ENCODE measurements around the gene LSM8. TPM values are rescaled to one million over a fixed set of nuclear protein-coding genes. Genes with fewer than 3 reads are reported as not detected.

LSM8 gene
- total and polyA plus RNA-seq, 7 donors: 9.9 to 22.6 (median 17.2) TPM

DNA sequence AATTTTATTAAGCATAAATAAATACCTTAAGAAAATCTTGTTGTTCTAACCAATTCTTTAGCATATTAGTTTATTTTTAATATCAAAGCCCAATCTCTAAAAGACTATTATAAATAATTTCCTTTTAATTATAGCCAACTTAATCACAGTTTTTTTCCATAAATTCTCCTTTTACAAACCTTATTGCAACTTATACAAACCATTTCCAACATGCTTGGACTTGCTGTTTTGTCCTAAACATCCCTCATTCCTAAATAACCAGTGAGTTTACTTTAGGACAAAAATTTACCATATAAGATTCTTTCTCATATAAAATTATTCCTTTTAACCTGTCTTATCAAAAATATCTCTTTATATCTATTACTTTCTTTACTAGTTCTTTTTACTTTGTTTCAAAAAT, 25.2 kb upstream of the LSM8 start:
- no peak for ATAC-seq

GRCh38 chr7:118169146-118169545, 14.8 kb upstream of the LSM8 start:
- Histone ChIP-seq H3K36me3 (ENCODE audit: insufficient read depth in 1 of 2, low read depth in 1 of 2) (no peaks in the 10 kb centered on the region), H3K9me3 (no peaks in the 10 kb centered on the region), H3K27ac (no peak overlapping the region), H3K4me3 (no peak overlapping the region), H3K4me1 (no peaks in the 10 kb centered on the region), H3K27me3 (ENCODE audit: insufficient read depth in 3 of 3, low read length in 2 of 3) (no peaks in the 10 kb centered on the region)
- TF ChIP-seq CTCF (IDR thresholded peaks at IDR 0.05): no peak
- intact Hi-C loops (cut with DNase I): no loop called here
- ATAC-seq (no peak), DNase-seq (no peak)
- 61 to 77% (median 65%) methylated on average over 4 of the region's 4 CpGs for WGBS, 3 donors

More for the DNA sequence above, 25.2 kb upstream of the LSM8 start:
- H3K4me1 ChIP-seq: no peaks in the 10 kb centered on the region
- intact Hi-C loops (cut with DNase I): no loop called here
- H3K27me3 ChIP-seq (ENCODE audit: insufficient read depth in 3 of 3, low read length in 2 of 3): peaks cover 0 to 6% (median 0%) of the 10 kb centered on the region in 3 donors
- no peak overlapping the region for H3K4me3 ChIP-seq
- DNase-seq: no peak
- H3K27ac ChIP-seq: no peak overlapping the region
- no peak for TF ChIP-seq CTCF (IDR thresholded peaks at IDR 0.05)
- H3K9me3 ChIP-seq: no peaks in the 10 kb centered on the region
- H3K36me3 ChIP-seq (ENCODE audit: insufficient read depth in 1 of 2, low read depth in 1 of 2): no peaks in the 10 kb centered on the region

DNA sequence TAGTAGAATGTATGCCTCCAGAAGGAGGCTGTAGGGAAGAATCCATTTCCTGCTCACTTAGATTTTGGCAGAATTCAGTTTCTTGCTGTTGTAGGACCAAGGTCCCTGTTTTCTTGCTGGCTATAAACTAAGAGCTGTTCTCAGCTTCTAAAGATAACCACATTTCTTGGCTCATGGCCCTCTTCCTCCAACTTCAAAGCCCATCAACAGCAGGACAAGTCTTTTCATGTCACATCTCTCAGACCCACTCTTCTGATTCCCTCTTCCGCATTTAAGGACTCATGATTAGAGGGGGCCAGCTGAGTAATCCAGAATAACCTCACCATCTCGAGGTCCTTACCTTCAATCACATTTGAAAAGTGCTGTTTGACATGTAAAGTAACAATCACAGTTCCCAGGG, 8.2 kb upstream of the LSM8 start:
- DNase-seq (no peak), ATAC-seq (no peak)
- Histone ChIP-seq H3K36me3 (ENCODE audit: insufficient read depth in 1 of 2, low read depth in 1 of 2) (no peaks in the 10 kb centered on the region), H3K9me3 (no peaks in the 10 kb centered on the region), H3K27ac (no peak overlapping the region), H3K27me3 (ENCODE audit: insufficient read depth in 3 of 3, low read length in 2 of 3) (no peaks in the 10 kb centered on the region), H3K4me3 (no peak overlapping the region), H3K4me1 (no peaks in the 10 kb centered on the region)
- intact Hi-C loops (cut with DNase I): no loop called here
- no peak for TF ChIP-seq CTCF (IDR thresholded peaks at IDR 0.05)
- WGBS, 3 donors: 69 to 76% (median 72%) methylated on average over 2 of the region's 2 CpGs

DNA sequence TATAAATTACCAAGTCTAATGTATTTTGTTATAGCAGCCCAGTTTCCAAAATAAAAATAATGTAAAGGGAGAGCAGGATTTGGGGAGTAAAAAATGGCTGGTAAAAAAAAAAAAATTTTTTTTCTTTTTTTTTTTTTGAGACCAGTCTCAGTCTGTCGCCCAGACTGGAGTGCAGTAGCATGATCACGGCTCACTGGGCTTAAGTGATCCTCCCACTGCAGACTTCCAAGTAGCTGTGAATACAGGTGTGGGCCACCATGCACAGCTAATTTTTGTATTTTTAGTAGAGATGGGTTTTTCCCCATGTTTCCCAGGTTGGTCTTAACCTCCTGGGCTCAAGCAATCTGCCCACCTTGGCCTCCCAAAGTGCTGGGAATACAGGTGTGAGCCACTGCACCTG, 4.8 kb upstream of the LSM8 start:
- TF ChIP-seq CTCF (IDR thresholded peaks at IDR 0.05): no peak
- H3K9me3 ChIP-seq: no peaks in the 10 kb centered on the region
- no peak overlapping the region for H3K4me3 ChIP-seq
- intact Hi-C loops (cut with DNase I): no loop called here
- no peak for DNase-seq
- ATAC-seq: no peak
- H3K4me1 ChIP-seq: peaks cover 5% of the 10 kb centered on the region
- WGBS, 3 donors: 88 to 94% (median 91%) methylated on average over 2 of the region's 2 CpGs
- H3K36me3 ChIP-seq (ENCODE audit: insufficient read depth in 1 of 2, low read depth in 1 of 2): no peaks in the 10 kb centered on the region
- no peaks in the 10 kb centered on the region for H3K27me3 ChIP-seq (ENCODE audit: insufficient read depth in 3 of 3, low read length in 2 of 3)
- H3K27ac ChIP-seq: no peak overlapping the region
